Measurements from ENCODE around the gene CDH4. TPM values are rescaled to one million over a fixed set of nuclear protein-coding genes. Genes with fewer than 3 reads are reported as not detected.

CDH4 gene
- total and polyA plus RNA-seq, 2 of the 13 experiments (the other 11 are each of a cell fraction or from before 2014, with no cell fraction given): not detected

DNA sequence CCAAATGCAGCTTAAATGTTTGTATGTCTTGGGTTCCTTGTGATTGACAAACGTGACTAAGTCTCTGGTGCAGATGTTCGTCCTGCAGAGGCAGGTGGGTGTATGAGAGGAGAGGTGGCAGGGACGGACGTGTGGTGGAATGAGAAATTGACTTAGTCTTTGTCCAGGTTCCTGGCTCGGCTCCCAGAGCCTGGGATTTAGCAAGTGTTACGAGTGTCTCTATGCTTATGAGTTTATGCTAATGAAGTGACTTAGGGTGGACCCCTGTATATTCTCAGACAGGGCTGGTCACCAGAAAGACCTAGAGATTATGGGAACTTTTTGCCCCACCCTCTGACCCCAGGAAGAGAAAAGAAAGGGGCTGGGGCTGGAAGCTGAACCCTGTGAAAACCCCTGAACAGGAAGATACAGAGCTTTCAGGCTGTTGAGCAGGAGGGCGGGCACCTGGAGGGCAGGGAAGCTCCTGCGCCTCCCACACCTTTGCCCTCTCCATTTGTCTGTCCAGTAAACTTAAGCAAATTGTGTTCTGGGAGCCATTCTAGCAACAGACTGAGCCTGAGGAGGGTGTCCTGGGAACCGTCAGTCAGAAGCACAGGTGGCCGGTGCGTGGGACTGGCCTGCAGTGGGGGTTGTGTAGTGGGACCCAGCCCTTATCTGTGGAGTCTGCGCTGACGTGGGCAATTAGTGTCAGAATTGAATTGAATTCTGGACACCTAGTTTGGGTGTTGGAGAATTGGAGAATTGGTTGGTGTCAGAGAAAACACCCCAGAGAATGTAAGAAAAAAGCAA, 362.1 kb downstream of the CDH4 start:
- POLR2A ChIA-PET: no interaction called here
- intact Hi-C loops (cut with micrococcal nuclease; ENCODE audit: unreplicated experiment) (no loop called here), in situ Hi-C loops (cut with HindIII; ENCODE audit: extremely low pct_ligation_motif_present, low pct_unique_long_range_greater_than_20kb) (no loop called here)
- no peak overlapping the region for H3K4me3 ChIP-seq (replicated peaks in 1 of 3; ENCODE audit: insufficient read depth in 1 of 3, low read depth in 2 of 3, low read length in 3 of 3)
- H2AFZ ChIP-seq (ENCODE audit: low read length): no peak overlapping the region
- no peaks in the 10 kb centered on the region for H3K4me1 ChIP-seq (ENCODE audit: insufficient read depth, low read length)
- no peak for FAIRE-seq
- ATAC-seq: no peak
- no peaks in the 10 kb centered on the region for H3K9me3 ChIP-seq (ENCODE audit: low read length)
- peaks cover 16 to 48% of the 10 kb centered on the region in 2 experiments for H3K27me3 ChIP-seq (ENCODE audit: control insufficient read depth in 1 of 2, insufficient read depth in 2 of 2, low read length in 2 of 2)
- TF ChIP-seq, protein P1, sequence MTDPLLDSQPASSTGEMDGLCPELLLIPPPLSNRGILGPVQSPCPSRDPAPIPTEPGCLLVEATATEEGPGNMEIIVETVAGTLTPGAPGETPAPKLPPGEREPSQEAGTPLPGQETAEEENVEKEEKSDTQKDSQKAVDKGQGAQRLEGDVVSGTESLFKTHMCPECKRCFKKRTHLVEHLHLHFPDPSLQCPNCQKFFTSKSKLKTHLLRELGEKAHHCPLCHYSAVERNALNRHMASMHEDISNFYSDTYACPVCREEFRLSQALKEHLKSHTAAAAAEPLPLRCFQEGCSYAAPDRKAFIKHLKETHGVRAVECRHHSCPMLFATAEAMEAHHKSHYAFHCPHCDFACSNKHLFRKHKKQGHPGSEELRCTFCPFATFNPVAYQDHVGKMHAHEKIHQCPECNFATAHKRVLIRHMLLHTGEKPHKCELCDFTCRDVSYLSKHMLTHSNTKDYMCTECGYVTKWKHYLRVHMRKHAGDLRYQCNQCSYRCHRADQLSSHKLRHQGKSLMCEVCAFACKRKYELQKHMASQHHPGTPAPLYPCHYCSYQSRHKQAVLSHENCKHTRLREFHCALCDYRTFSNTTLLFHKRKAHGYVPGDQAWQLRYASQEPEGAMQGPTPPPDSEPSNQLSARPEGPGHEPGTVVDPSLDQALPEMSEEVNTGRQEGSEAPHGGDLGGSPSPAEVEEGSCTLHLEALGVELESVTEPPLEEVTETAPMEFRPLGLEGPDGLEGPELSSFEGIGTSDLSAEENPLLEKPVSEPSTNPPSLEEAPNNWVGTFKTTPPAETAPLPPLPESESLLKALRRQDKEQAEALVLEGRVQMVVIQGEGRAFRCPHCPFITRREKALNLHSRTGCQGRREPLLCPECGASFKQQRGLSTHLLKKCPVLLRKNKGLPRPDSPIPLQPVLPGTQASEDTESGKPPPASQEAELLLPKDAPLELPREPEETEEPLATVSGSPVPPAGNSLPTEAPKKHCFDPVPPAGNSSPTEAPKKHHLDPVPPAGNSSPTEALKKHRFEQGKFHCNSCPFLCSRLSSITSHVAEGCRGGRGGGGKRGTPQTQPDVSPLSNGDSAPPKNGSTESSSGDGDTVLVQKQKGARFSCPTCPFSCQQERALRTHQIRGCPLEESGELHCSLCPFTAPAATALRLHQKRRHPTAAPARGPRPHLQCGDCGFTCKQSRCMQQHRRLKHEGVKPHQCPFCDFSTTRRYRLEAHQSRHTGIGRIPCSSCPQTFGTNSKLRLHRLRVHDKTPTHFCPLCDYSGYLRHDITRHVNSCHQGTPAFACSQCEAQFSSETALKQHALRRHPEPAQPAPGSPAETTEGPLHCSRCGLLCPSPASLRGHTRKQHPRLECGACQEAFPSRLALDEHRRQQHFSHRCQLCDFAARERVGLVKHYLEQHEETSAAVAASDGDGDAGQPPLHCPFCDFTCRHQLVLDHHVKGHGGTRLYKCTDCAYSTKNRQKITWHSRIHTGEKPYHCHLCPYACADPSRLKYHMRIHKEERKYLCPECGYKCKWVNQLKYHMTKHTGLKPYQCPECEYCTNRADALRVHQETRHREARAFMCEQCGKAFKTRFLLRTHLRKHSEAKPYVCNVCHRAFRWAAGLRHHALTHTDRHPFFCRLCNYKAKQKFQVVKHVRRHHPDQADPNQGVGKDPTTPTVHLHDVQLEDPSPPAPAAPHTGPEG (CRISPR knock-in tag; IDR thresholded peaks at IDR 0.05): no peak
- TF ChIP-seq KDM1A (CRISPR knock-in tag; IDR thresholded peaks at IDR 0.05) (no peak), SIN3A (IDR thresholded peaks at IDR 0.05; ENCODE audit: borderline replicate concordance, low read depth, low read length) (no peak), ZSCAN12 (CRISPR knock-in tag; IDR thresholded peaks at IDR 0.05) (no peak), CEBPG (CRISPR knock-in tag; IDR thresholded peaks at IDR 0.05) (no peak)
- TF ChIP-seq, protein P2, sequence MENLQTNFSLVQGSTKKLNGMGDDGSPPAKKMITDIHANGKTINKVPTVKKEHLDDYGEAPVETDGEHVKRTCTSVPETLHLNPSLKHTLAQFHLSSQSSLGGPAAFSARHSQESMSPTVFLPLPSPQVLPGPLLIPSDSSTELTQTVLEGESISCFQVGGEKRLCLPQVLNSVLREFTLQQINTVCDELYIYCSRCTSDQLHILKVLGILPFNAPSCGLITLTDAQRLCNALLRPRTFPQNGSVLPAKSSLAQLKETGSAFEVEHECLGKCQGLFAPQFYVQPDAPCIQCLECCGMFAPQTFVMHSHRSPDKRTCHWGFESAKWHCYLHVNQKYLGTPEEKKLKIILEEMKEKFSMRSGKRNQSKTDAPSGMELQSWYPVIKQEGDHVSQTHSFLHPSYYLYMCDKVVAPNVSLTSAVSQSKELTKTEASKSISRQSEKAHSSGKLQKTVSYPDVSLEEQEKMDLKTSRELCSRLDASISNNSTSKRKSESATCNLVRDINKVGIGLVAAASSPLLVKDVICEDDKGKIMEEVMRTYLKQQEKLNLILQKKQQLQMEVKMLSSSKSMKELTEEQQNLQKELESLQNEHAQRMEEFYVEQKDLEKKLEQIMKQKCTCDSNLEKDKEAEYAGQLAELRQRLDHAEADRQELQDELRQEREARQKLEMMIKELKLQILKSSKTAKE (CRISPR knock-in tag; IDR thresholded peaks at IDR 0.05; ENCODE audit: borderline replicate concordance): no peak
- H3K79me2 ChIP-seq (ENCODE audit: insufficient read depth, low read length): no peaks in the 10 kb centered on the region
- H3K9ac ChIP-seq (ENCODE audit: insufficient read depth, low read depth, low read length): no peak overlapping the region
- H4K20me1 ChIP-seq (ENCODE audit: insufficient read depth, low read length): no peaks in the 10 kb centered on the region; the same call in 1 of the 2 replicates
- WGBS (ENCODE audit: low lambda C conversion rate): 13% methylated on average over 13 of the region's 13 CpGs
- CTCF ChIA-PET (ENCODE audit: low intra/inter-chr PET ratio, low total read pairs): no interaction called here
- H3K36me3 ChIP-seq (replicated peaks in 1 of 2; ENCODE audit: control insufficient read depth in 1 of 2, insufficient read depth in 2 of 2, low read length in 2 of 2): no peaks in the 10 kb centered on the region
- H3K4me2 ChIP-seq (ENCODE audit: low read depth, low read length): no peak overlapping the region
- BruUV-seq (replicated peaks): no TSS peak
- DNase-seq (ENCODE audit: low spot score): no peak
- no peak overlapping the region for H3K27ac ChIP-seq (ENCODE audit: extremely low read length, insufficient read depth, low read length)

Data from HepG2 (cell line).